ENCODE measurements around the gene RASAL3.

RASAL3 gene

DNA sequence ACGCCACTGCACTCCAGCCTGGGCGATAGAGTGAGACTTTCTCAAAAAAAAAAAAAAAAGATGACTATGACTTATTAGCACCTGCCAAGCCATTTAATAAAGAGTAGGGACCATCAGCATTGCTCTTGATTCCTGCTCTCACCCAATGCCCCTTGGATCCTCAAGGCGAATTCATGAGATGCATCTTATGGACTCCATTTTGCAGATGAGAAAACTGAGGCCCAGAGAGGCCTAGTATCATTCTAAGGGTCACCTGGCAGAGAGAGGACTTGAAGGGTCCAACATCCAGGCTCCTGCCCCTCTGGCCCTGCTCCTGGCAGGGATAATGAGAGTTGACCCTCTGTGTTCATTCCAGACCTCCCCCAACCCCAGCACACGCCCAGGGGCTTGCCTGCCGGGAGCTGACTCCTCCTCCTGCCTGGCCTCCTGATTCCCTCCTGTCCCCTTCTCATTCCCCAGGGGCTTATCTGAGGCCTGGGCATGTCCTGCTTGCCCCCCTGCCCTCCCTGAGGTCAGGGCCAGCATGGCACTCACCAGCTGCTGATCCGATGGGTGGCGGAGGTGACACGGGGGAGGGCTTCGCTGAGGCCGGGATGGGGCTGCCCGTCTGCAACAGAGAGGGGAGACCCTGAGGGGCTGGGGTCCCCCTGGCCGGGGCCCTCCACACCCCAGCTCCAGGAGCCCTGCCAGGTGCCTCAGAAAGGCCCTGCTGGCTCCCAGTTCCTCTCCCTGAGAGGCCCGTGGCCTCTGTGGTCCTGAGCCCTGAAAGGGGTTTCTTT, 22.0 kb downstream of the RASAL3 start:
- TF ChIP-seq CSDC2 (CRISPR knock-in tag; IDR thresholded peaks at IDR 0.05), result no peak
- no peak for TF ChIP-seq BACH2 (CRISPR knock-in tag; IDR thresholded peaks at IDR 0.05; ENCODE audit: borderline replicate concordance)
- no peak for TF ChIP-seq ZFP30 (CRISPR knock-in tag; IDR thresholded peaks at IDR 0.05)
- TF ChIP-seq PPARA (CRISPR knock-in tag; IDR thresholded peaks at IDR 0.05; ENCODE audit: borderline replicate concordance), result no peak
- no peak for TF ChIP-seq ZNF565 (CRISPR knock-in tag; conservative IDR thresholded peaks at IDR 0.05; ENCODE audit: low read depth)
- no peak for TF ChIP-seq ZFP3 (CRISPR knock-in tag; IDR thresholded peaks at IDR 0.05)
- no peak for TF ChIP-seq OSR1 (CRISPR knock-in tag; IDR thresholded peaks at IDR 0.05)
- TF ChIP-seq ISL1 (CRISPR knock-in tag; IDR thresholded peaks at IDR 0.05), result no peak
- no peak for TF ChIP-seq ZNF70 (CRISPR knock-in tag; IDR thresholded peaks at IDR 0.05)
- TF ChIP-seq CREB5 (CRISPR knock-in tag; IDR thresholded peaks at IDR 0.05; ENCODE audit: low read depth), result no peak
- no peak for TF ChIP-seq ZC3H10 (CRISPR knock-in tag; IDR thresholded peaks at IDR 0.05)
- TF ChIP-seq, protein P1, sequence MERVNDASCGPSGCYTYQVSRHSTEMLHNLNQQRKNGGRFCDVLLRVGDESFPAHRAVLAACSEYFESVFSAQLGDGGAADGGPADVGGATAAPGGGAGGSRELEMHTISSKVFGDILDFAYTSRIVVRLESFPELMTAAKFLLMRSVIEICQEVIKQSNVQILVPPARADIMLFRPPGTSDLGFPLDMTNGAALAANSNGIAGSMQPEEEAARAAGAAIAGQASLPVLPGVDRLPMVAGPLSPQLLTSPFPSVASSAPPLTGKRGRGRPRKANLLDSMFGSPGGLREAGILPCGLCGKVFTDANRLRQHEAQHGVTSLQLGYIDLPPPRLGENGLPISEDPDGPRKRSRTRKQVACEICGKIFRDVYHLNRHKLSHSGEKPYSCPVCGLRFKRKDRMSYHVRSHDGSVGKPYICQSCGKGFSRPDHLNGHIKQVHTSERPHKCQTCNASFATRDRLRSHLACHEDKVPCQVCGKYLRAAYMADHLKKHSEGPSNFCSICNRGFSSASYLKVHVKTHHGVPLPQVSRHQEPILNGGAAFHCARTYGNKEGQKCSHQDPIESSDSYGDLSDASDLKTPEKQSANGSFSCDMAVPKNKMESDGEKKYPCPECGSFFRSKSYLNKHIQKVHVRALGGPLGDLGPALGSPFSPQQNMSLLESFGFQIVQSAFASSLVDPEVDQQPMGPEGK (CRISPR knock-in tag; IDR thresholded peaks at IDR 0.05; ENCODE audit: borderline replicate concordance), result no peak
- TF ChIP-seq CSRNP3 (CRISPR knock-in tag; IDR thresholded peaks at IDR 0.05), result no peak
- no peak for TF ChIP-seq GLIS3 (CRISPR knock-in tag; IDR thresholded peaks at IDR 0.05)
- no peak for TF ChIP-seq ZNF8 (CRISPR knock-in tag; IDR thresholded peaks at IDR 0.05)
- TF ChIP-seq ESRRG (CRISPR knock-in tag; IDR thresholded peaks at IDR 0.05), result no peak
- TF ChIP-seq TSHZ2 (CRISPR knock-in tag; IDR thresholded peaks at IDR 0.05), result no peak
- no peak for TF ChIP-seq ARNTL (CRISPR knock-in tag; IDR thresholded peaks at IDR 0.05; ENCODE audit: borderline replicate concordance, low read depth)
- no peak for TF ChIP-seq TCF4 (CRISPR knock-in tag; IDR thresholded peaks at IDR 0.05; ENCODE audit: borderline replicate concordance)
- TF ChIP-seq RARB (CRISPR knock-in tag; IDR thresholded peaks at IDR 0.05), result no peak
- ATAC-seq, result no peak

GRCh38 chr19:15441317-15441716, 23.0 kb downstream of the RASAL3 start:
- TF ChIP-seq ZNF8 (CRISPR knock-in tag; IDR thresholded peaks at IDR 0.05), result no peak
- TF ChIP-seq SNAI2 (CRISPR knock-in tag; IDR thresholded peaks at IDR 0.05), result no peak
- TF ChIP-seq ARNTL (CRISPR knock-in tag; IDR thresholded peaks at IDR 0.05; ENCODE audit: borderline replicate concordance, low read depth), result no peak
- no peak for TF ChIP-seq PPARA (CRISPR knock-in tag; IDR thresholded peaks at IDR 0.05; ENCODE audit: borderline replicate concordance)
- no peak for TF ChIP-seq POU6F1 (CRISPR knock-in tag; IDR thresholded peaks at IDR 0.05; ENCODE audit: borderline replicate concordance, low read depth)
- TF ChIP-seq ISL1 (CRISPR knock-in tag; IDR thresholded peaks at IDR 0.05), result no peak
- no peak for ATAC-seq
